Epithelial cell of proximal tubule (primary cell): ENCODE results near the gene AOAH. TPM values are rescaled to one million over a fixed set of nuclear protein-coding genes. Genes with fewer than 3 reads are reported as not detected.

Experiments used
- DNase-seq: peaks from one replicate; pipeline ENCODE4 v3.0.0-alpha.2; 2011; ENCODE audit warnings: low read depth
- H3K4me3 ChIP-seq: 2 replicates; pipeline ENCODE4 v1.5.1; 2011; ENCODE audit warnings: low read depth, mild to moderate bottlenecking, low read length
- total RNA-seq: library from RNA; depleted of rRNA; stranded (reverse); fragments of >200 nt; gene quantifications from 2 replicates; pipeline ENCODE4 v1.2.3, GENCODE V29; 2015
- TF ChIP-seq, protein P1 (sequence below): conservative IDR thresholded peaks from 2 replicates; pipeline ENCODE4 v1.5.1; 2012; ENCODE audit warnings: low read depth, mild to moderate bottlenecking, low read length

Gene AOAH
- total RNA-seq, 1 donor from 2014 or later, result 1.2 TPM

DNA sequence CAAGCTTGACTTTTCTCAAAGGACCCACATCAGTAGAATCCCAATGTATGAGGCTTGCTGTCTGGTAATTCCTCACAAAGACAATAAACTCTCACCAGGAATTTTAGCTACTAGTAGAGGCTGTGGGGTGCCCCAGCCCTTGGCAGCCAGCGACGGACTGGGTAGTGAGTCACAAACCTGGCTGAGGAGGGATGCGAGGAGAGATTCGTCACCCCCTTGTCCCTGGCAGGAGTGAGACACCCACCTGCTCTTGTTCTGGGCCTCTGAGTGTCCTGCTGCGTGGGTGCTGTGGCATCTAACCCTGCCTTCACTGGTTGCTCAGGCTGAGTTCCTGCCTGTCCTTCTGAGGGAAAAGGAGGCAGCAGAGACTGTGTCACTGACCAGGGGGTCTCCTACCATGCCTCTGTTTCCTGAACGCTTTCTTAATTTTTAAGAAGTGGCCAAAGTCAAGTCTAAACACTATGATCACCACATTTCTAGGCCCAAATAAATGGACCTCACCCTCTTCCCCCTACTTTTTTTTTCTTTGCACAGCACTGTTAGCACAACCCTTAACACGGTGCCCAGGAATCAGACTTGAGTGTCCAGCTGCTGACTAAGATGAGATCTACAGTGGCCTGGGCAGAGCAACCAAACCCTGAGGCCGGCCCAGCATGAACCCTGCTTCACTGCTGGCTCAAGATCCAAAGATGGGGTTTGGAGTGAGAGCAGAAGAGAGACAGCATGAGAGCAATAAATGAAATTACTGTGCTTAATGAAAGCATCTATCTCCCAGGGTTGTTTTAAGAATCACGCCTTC is 188.2 kb downstream of the AOAH start:
- TF ChIP-seq, protein P1, sequence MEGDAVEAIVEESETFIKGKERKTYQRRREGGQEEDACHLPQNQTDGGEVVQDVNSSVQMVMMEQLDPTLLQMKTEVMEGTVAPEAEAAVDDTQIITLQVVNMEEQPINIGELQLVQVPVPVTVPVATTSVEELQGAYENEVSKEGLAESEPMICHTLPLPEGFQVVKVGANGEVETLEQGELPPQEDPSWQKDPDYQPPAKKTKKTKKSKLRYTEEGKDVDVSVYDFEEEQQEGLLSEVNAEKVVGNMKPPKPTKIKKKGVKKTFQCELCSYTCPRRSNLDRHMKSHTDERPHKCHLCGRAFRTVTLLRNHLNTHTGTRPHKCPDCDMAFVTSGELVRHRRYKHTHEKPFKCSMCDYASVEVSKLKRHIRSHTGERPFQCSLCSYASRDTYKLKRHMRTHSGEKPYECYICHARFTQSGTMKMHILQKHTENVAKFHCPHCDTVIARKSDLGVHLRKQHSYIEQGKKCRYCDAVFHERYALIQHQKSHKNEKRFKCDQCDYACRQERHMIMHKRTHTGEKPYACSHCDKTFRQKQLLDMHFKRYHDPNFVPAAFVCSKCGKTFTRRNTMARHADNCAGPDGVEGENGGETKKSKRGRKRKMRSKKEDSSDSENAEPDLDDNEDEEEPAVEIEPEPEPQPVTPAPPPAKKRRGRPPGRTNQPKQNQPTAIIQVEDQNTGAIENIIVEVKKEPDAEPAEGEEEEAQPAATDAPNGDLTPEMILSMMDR, result no peak
- no peak for DNase-seq
- H3K4me3 ChIP-seq, result no peak overlapping the region

DNA sequence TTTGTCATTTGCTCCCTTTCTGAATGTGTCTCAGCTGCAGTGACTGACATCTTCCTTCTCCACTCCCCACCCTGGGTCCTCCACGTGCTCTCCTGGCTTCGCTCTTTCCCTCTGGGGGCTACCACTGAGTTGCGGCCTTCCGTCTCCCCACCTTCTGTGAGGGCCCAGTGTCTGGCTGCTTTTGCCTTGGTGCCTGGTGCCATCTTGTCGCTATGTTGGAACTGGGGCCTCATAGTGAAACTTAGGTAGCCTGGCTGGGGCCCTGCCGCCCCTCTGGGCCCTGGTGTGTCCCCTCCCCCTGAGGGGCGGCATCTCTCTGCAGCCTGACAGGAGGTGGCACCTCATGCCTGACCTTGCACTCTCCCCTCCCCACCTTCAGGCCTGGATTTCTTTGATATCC is 190.6 kb downstream of the AOAH start:
- TF ChIP-seq, protein P1, result no peak
- H3K4me3 ChIP-seq, result no peak overlapping the region
- DNase-seq, result no peak

DNA sequence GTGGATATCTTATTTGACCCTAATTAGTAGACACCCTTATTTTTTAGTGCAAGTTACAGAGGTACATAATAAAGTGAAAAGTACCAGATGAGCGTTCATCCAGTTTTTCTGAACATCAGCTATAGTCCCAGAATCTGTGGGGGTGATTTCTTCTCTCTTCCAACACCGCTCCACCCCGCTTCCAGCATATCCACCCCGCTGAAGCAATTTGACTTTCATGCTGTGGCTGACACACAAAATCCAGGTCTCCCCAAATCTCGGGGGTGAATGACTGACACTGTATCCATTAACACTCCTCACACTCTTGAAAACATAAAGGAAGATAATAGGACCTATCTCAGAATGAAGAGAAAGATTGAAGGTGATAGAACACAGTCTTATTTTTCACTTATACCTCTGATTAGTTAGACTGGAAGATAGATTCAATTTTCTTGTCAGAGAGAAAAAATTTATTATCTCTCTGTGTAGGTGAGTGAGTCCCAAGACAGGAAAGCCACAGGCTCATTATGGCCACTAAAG is 191.3 kb downstream of the AOAH start:
- TF ChIP-seq, protein P1, result no peak
- no peak for DNase-seq
- no peak overlapping the region for H3K4me3 ChIP-seq

DNA sequence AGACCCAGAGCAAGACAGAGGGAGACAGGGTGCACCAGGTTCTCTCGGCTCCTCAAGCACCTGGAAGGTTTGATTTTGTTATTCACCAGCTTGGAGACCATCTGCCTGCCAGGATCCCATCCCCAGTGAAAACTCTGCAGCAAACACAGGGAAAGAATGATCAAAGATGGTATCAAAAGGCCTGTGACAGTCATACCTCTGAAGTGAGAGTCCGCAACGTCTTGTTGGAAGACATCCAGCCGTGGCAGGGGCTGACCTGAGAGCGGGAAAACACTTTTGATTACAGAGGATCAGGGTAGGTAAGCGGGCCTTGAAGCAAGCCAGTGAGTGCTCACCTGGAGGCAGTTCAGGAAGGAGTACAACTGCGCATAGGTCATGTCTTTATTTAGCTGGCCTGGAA is 192.3 kb downstream of the AOAH start:
- TF ChIP-seq, protein P1, result no peak
- no peak overlapping the region for H3K4me3 ChIP-seq
- no peak for DNase-seq

DNA sequence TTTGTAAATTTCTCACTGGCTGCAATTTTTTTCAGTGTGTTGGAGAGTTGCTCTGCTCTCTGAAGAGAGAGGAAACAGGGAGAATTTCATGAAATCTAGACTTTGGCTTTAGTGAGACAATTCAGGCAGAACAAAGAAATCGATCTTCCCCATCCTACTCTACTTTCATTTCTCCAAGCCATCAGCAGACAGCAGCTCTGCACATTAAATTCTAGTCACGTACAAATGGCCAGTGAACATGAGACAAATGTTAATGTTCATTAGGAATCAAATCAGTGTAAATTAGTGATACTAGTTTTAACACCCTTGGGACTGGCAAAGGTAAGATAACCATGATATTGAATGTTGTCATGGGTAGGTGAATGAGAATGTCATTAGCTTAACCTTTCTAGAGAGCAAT is 193.8 kb downstream of the AOAH start:
- TF ChIP-seq, protein P1, result no peak
- H3K4me3 ChIP-seq, result no peak overlapping the region
- DNase-seq, result no peak

DNA sequence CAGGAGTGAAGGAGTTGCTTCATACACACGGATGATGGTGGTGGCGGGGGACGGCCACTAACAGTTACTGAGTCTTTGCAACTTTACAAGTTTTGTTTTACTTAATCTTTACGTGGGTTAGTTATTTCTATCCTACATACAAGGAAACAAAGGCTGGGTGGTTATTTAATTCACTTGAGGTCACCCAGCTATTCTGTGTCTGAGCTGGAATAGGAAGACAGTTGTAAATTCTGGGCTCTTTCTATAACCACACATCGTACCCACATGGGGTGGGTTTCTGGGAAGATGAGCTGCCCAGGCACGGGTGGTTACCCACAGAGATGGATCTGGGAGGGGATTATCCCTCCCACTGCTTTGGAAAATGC is 196.8 kb downstream of the AOAH start:
- TF ChIP-seq, protein P1, result no peak
- no peak for DNase-seq

More for the DNA sequence above, 196.8 kb downstream of the AOAH start:
- no peak overlapping the region for H3K4me3 ChIP-seq
